Trophoblast cell (in vitro differentiated cells and primary cell): Measurements from ENCODE around the gene SIRPA.

Experiments used
- DNase-seq, 2 donors: peaks; one replicate each; pipeline ENCODE4 v3.0.0-alpha.2; 2016
- H2AFZ ChIP-seq: 2 replicates; pipeline ENCODE4 v1.6.1; 2013; ENCODE audit warnings: low read length, moderate library complexity, mild to moderate bottlenecking; ENCODE audit not compliant: insufficient read depth, poor library complexity
- H2AK5ac ChIP-seq: 2 replicates; pipeline ENCODE4 v1.6.1; 2013; ENCODE audit warnings: mild to moderate bottlenecking, low read length
- H2BK120ac ChIP-seq: 2 replicates; pipeline ENCODE4 v1.6.1; 2013; ENCODE audit warnings: low read length, mild to moderate bottlenecking, moderate library complexity; ENCODE audit not compliant: insufficient read depth, poor library complexity
- H2BK12ac ChIP-seq: 2 replicates; pipeline ENCODE4 v1.6.1; 2013; ENCODE audit warnings: mild to moderate bottlenecking, low read length, moderate library complexity
- H2BK5ac ChIP-seq: 2 replicates; pipeline ENCODE4 v1.6.1; 2013; ENCODE audit warnings: low read length, low read depth, moderate library complexity, mild to moderate bottlenecking; ENCODE audit not compliant: poor library complexity
- H3K14ac ChIP-seq: 2 replicates; pipeline ENCODE4 v1.6.1; 2013; ENCODE audit warnings: mild to moderate bottlenecking, low read length
- H3K18ac ChIP-seq: 2 replicates; pipeline ENCODE4 v1.6.1; 2013; ENCODE audit warnings: mild to moderate bottlenecking, low read length
- H3K23ac ChIP-seq: 2 replicates; pipeline ENCODE4 v1.6.1; 2013; ENCODE audit warnings: low read length
- H3K27ac ChIP-seq: 2 replicates; pipeline ENCODE4 v1.5.1; 2013; ENCODE audit warnings: low read depth, mild to moderate bottlenecking, inconsistent platforms, low read length, moderate library complexity
- H3K27me3 ChIP-seq: 2 replicates; pipeline ENCODE4 v1.6.1; 2013; ENCODE audit warnings: inconsistent platforms, mild to moderate bottlenecking, low read length, moderate library complexity; ENCODE audit not compliant: insufficient read depth
- H3K36me3 ChIP-seq, 2 experiments: 1 replicate in 1 of 2; 2 replicates in 1 of 2; pipeline ENCODE4 v1.6.1; 2013; ENCODE audit warnings: low read length in 2 of 2, mild to moderate bottlenecking in 2 of 2, moderate library complexity in 1 of 2; ENCODE audit not compliant: insufficient read depth in 2 of 2, control insufficient read depth in 1 of 2
- H3K4ac ChIP-seq: 2 replicates; pipeline ENCODE4 v1.6.1; 2013; ENCODE audit warnings: low read depth, mild to moderate bottlenecking, low read length, moderate library complexity
- H3K4me1 ChIP-seq, 2 experiments: 1 replicate in 1 of 2; 2 replicates in 1 of 2; pipeline ENCODE4 v1.6.1; 2013; ENCODE audit warnings: low read length in 2 of 2, mild to moderate bottlenecking in 2 of 2, moderate library complexity in 1 of 2; ENCODE audit not compliant: insufficient read depth in 2 of 2, control insufficient read depth in 1 of 2
- H3K4me2 ChIP-seq: 2 replicates; pipeline ENCODE4 v1.6.1; 2013; ENCODE audit warnings: inconsistent platforms, mild to moderate bottlenecking, low read length, moderate library complexity
- H3K4me3 ChIP-seq: 2 replicates; pipeline ENCODE4 v1.5.1; 2013; ENCODE audit warnings: mild to moderate bottlenecking, low read depth, low read length, inconsistent platforms
- H3K79me1 ChIP-seq: one replicate; pipeline ENCODE4 v1.6.1; 2013; ENCODE audit warnings: low read length
- H3K79me2 ChIP-seq: 2 replicates; pipeline ENCODE4 v1.6.1; 2013; ENCODE audit warnings: low read length, mild to moderate bottlenecking; ENCODE audit not compliant: control insufficient read depth, insufficient read depth, poor library complexity
- H3K9ac ChIP-seq: 2 replicates; pipeline ENCODE4 v1.6.1; 2013; ENCODE audit warnings: mild to moderate bottlenecking, low read length
- H3K9me3 ChIP-seq: 2 replicates; pipeline ENCODE4 v1.6.1; 2013; ENCODE audit warnings: low read depth, mild to moderate bottlenecking, control low read depth, inconsistent platforms, low read length; ENCODE audit not compliant: insufficient read depth
- H4K12ac ChIP-seq: 2 replicates; pipeline ENCODE4 v1.6.1; 2013; ENCODE audit warnings: low read depth, mild to moderate bottlenecking, low read length, moderate library complexity
- H4K8ac ChIP-seq: 2 replicates; pipeline ENCODE4 v1.6.1; 2013; ENCODE audit warnings: low read depth, mild to moderate bottlenecking, low read length, moderate library complexity
- H4K91ac ChIP-seq: one replicate; pipeline ENCODE4 v1.6.1; 2013; ENCODE audit warnings: low read depth, mild to moderate bottlenecking, low read length, moderate library complexity
- WGBS: extraction: QIAGEN DNeasy Blood & Tissue Kit; methylation state at CpG from one replicate; pipeline ENCODE4 v1.1.7; 2013; ENCODE audit warnings: missing lambda C conversion rate; ENCODE audit not compliant: insufficient read length, insufficient coverage; ENCODE audit errors: extremely low coverage; 5-methylcytosine and 5-hydroxymethylcytosine counted together

SIRPA gene

DNA sequence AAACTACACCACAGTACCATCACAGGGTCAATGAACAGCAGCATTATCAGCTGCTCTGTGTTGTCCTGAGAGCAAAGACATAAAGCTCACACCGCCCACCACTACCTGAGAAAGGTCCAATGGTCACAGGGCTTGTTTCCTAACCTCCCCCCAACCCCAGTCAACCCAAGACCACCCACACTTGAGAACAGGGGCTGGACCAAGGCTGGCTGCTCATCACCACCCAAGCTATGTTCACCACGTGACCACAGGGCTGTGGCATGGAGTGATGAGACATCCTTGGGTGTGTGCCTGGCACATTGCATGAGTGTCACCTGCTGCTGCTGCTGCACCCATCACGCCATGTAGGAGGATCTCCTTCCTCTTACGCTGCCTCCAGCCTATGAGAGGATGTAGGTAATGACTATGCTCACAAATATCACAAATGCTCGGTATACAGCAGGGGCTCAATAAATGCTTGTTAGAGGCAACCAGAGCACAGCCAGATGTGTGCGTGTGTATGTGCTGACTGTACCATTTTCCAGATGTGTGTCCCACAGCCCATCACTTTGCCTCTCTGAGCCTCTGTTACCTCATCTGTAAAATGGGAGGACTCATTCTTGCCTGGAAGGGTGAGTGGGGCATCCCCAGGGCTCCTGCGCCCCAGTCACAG is 23.3 kb upstream of the SIRPA start:
- H3K4me1 ChIP-seq: no peaks in the 10 kb centered on the region
- H2BK12ac ChIP-seq: no peak overlapping the region
- no peak overlapping the region for H4K12ac ChIP-seq
- H3K18ac ChIP-seq: no peak overlapping the region
- no peak overlapping the region for H3K4me3 ChIP-seq
- no peak overlapping the region for H4K91ac ChIP-seq
- H3K27me3 ChIP-seq: no peaks in the 10 kb centered on the region
- no peak overlapping the region for H2BK5ac ChIP-seq
- H3K9ac ChIP-seq: no peak overlapping the region
- no CpG with 5 or more reads among the region's 7 CpGs for WGBS
- H3K36me3 ChIP-seq: no peaks in the 10 kb centered on the region
- no peak for DNase-seq
- H2AFZ ChIP-seq: no peak overlapping the region
- H2BK120ac ChIP-seq: no peak overlapping the region
- H3K4ac ChIP-seq: no peak overlapping the region
- no peaks in the 10 kb centered on the region for H3K79me1 ChIP-seq
- H3K79me2 ChIP-seq: no peaks in the 10 kb centered on the region
- no peak overlapping the region for H3K23ac ChIP-seq
- no peak overlapping the region for H3K14ac ChIP-seq
- H3K9me3 ChIP-seq: no peaks in the 10 kb centered on the region
- no peak overlapping the region for H3K27ac ChIP-seq
- H4K8ac ChIP-seq: no peak overlapping the region
- H2AK5ac ChIP-seq: no peak overlapping the region
- H3K4me2 ChIP-seq: no peak overlapping the region

DNA sequence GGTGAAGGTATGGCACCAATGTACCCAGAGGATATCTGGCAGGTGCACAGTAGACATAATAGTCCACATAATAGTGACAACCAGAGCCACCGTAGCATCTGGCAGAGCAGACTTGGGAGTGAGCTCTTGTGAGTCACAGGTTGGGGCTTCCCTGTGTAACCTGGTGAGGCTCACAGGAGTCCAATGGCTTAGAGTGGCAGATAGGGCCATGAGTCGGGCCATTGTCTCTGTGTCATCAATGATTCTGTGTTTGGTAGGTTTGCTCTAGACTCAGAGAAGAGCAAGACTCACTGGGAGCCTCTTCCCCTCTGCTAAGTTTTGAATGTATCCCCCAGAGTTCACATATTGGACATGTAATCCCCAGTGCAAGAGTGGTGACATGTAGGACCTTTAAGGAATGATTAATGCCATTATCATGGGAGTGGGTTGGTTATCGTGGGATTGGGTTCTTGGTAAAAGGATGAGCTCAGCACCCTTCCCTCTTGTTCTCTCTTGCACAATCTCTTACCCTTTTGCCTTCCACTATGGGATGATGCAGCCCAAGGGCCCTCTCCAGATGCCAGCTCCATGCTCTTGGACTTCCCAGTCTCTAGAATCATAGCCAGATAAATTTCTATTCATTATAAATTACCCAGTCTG is 22.6 kb upstream of the SIRPA start:
- no peaks in the 10 kb centered on the region for H3K4me1 ChIP-seq
- H3K9ac ChIP-seq: no peak overlapping the region
- no CpG with 5 or more reads among the region's 3 CpGs for WGBS
- no peaks in the 10 kb centered on the region for H3K36me3 ChIP-seq
- H3K18ac ChIP-seq: no peak overlapping the region
- H3K14ac ChIP-seq: no peak overlapping the region
- no peak overlapping the region for H4K91ac ChIP-seq
- no peak overlapping the region for H2AK5ac ChIP-seq
- no peaks in the 10 kb centered on the region for H3K9me3 ChIP-seq
- no peak overlapping the region for H3K27ac ChIP-seq
- H3K4me2 ChIP-seq: no peak overlapping the region
- H3K4me3 ChIP-seq: no peak overlapping the region
- H2BK12ac ChIP-seq: no peak overlapping the region
- H2BK120ac ChIP-seq: no peak overlapping the region
- H4K12ac ChIP-seq: no peak overlapping the region
- no peaks in the 10 kb centered on the region for H3K27me3 ChIP-seq
- H4K8ac ChIP-seq: no peak overlapping the region
- no peak for DNase-seq
- H3K23ac ChIP-seq: no peak overlapping the region
- H3K79me2 ChIP-seq: no peaks in the 10 kb centered on the region
- no peak overlapping the region for H2BK5ac ChIP-seq
- no peak overlapping the region for H2AFZ ChIP-seq
- no peaks in the 10 kb centered on the region for H3K79me1 ChIP-seq
- no peak overlapping the region for H3K4ac ChIP-seq

DNA sequence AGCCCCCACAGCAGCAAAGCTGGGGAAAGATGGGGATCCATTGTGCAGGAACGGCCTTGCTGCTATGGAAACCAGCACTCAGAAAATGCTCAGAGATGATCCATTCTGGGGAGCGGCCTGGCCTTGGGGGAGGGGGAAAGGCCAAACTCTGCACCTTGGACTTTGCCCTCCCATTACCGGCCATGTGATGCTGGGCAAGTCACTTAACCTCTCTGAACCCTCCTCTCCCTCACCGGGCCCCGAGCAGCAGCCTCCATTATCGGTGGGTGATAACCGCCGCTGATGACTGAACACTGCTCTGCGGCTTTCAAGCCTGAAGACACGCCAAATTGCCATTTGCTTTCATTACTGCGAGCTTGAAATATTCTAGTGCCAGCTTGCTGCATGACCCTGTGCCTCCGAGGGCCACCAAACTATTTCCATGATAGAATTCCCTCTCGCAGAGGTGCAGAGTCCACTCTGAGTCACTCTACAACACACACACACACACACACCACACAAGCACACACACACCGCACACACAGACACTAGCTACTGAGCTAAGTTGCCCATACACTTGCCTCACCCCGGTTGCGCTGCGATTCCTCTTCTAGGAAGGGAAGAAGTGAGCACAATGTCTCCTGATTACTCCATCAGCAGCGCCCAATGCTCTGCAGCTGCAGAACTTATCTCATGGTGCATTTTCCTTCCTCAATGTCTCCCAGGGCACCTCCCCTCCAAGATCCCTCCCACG is 20.6 kb upstream of the SIRPA start:
- no peak overlapping the region for H2BK120ac ChIP-seq
- H4K91ac ChIP-seq: no peak overlapping the region
- H3K27me3 ChIP-seq: no peaks in the 10 kb centered on the region
- H3K9me3 ChIP-seq: no peaks in the 10 kb centered on the region
- H3K79me1 ChIP-seq: no peaks in the 10 kb centered on the region
- H2BK5ac ChIP-seq: no peak overlapping the region
- DNase-seq: no peak
- H3K4me1 ChIP-seq: no peaks in the 10 kb centered on the region
- H3K79me2 ChIP-seq: no peaks in the 10 kb centered on the region
- no CpG with 5 or more reads among the region's 19 CpGs for WGBS
- no peak overlapping the region for H3K18ac ChIP-seq
- H4K12ac ChIP-seq: no peak overlapping the region
- no peak overlapping the region for H2AFZ ChIP-seq
- no peak overlapping the region for H4K8ac ChIP-seq
- H2BK12ac ChIP-seq: no peak overlapping the region
- no peaks in the 10 kb centered on the region for H3K36me3 ChIP-seq
- H3K4ac ChIP-seq: no peak overlapping the region
- H3K4me3 ChIP-seq: no peak overlapping the region
- no peak overlapping the region for H3K23ac ChIP-seq
- H3K9ac ChIP-seq: no peak overlapping the region
- no peak overlapping the region for H3K4me2 ChIP-seq
- H3K14ac ChIP-seq: no peak overlapping the region
- H3K27ac ChIP-seq: no peak overlapping the region
- H2AK5ac ChIP-seq: no peak overlapping the region

DNA sequence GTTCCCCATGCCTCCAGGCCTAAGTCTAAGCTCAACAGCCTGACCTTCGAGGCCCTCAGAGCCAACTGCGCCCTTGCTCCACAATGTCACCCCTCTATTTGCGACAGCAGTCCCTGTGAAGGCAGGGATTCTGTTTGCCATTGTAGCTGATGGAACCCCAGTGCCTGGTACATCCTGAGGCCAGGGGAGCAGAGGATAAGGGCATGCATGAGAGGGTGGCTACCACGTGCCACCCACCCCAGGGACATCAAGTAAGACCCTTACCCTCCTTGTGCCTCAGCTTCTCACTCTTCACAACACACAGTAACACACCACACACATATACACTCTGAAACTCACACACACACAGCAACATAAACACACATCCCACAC is 20.0 kb upstream of the SIRPA start:
- no peak overlapping the region for H4K91ac ChIP-seq
- H3K79me2 ChIP-seq: no peaks in the 10 kb centered on the region
- no peak overlapping the region for H2AFZ ChIP-seq
- no peak for DNase-seq
- no peak overlapping the region for H3K4ac ChIP-seq
- H3K79me1 ChIP-seq: no peaks in the 10 kb centered on the region
- no peak overlapping the region for H3K18ac ChIP-seq
- no peak overlapping the region for H2BK120ac ChIP-seq
- H2AK5ac ChIP-seq: no peak overlapping the region
- H3K4me2 ChIP-seq: no peak overlapping the region
- no peaks in the 10 kb centered on the region for H3K4me1 ChIP-seq
- no peak overlapping the region for H3K14ac ChIP-seq
- H3K9ac ChIP-seq: no peak overlapping the region
- H4K8ac ChIP-seq: no peak overlapping the region
- no peaks in the 10 kb centered on the region for H3K27me3 ChIP-seq
- no peaks in the 10 kb centered on the region for H3K36me3 ChIP-seq
- no peak overlapping the region for H3K23ac ChIP-seq
- WGBS: no CpG with 5 or more reads among the region's 4 CpGs
- no peaks in the 10 kb centered on the region for H3K9me3 ChIP-seq
- no peak overlapping the region for H2BK5ac ChIP-seq
- no peak overlapping the region for H4K12ac ChIP-seq
- no peak overlapping the region for H2BK12ac ChIP-seq
- no peak overlapping the region for H3K4me3 ChIP-seq
- no peak overlapping the region for H3K27ac ChIP-seq
